Ascending aorta (tissue), 2 donors: Measurements from ENCODE around the gene LAMA3. TPM values are rescaled to one million over a fixed set of nuclear protein-coding genes. Genes with fewer than 3 reads are reported as not detected.

Experiments used
- DNase-seq, 2 donors: peaks; one replicate each; pipeline ENCODE4 v3.0.0-alpha.2; 2019; ENCODE audit warnings: low spot score in 2 of 2
- H3K27ac ChIP-seq, 2 donors: fragments of 200-600 bp; sonication (generic); one replicate each; pipeline ENCODE4 v1.5.1; 2016 to 2017; ENCODE audit warnings: mild to moderate bottlenecking in 1 of 2
- H3K27me3 ChIP-seq: fragments of 200-600 bp; sonication (generic); one replicate; pipeline ENCODE4 v1.5.1; 2017
- H3K36me3 ChIP-seq, 2 donors: fragments of 200-600 bp; sonication (generic); one replicate each; pipeline ENCODE4 v1.5.1; 2016
- H3K4me1 ChIP-seq, 2 donors: fragments of 200-600 bp; sonication (generic); one replicate each; pipeline ENCODE4 v1.5.1; 2016 to 2017; ENCODE audit warnings: mild to moderate bottlenecking in 1 of 2
- H3K4me3 ChIP-seq, 2 donors: fragments of 200-600 bp; sonication (generic); one replicate each; pipeline ENCODE4 v1.5.1; 2016 to 2017; ENCODE audit warnings: mild to moderate bottlenecking in 1 of 2
- H3K9me3 ChIP-seq, 2 donors: fragments of 200-600 bp; sonication (generic); one replicate each; pipeline ENCODE4 v1.5.1; 2016
- CTCF ChIP-seq, 3 experiments: fragments of 200-600 bp in 2 of 3; fragments of 450-650 bp in 1 of 3; sonication (generic) in 2 of 3; IDR thresholded peaks; one replicate each; pipeline ENCODE4 v1.5.1; 2016 to 2019; ENCODE audit warnings: antibody characterized with exemption in 3 of 3, mild to moderate bottlenecking in 1 of 3, moderate library complexity in 1 of 3
- intact Hi-C: fragments of 100-400 bp; cut with DNase I; formaldehyde crosslinking; loops from one replicate; pipeline ENCODE4 v1.15.1; 2023
- total RNA-seq: library from RNA; depleted of rRNA; stranded (reverse); fragments of >200 nt; gene quantifications from one replicate; pipeline ENCODE4 v1.1.0, GENCODE V29; 2016

The LAMA3 gene
- total RNA-seq, 1 donor from 2014 or later = 27.2 TPM

- H3K36me3 ChIP-seq = no peaks in the 10 kb centered on the region
- no peak for TF ChIP-seq CTCF (IDR thresholded peaks at IDR 0.05)
- peaks cover 0 to 6% of the 10 kb centered on the region in 2 donors for H3K9me3 ChIP-seq
- no peak overlapping the region for H3K4me3 ChIP-seq
- intact Hi-C loops = no loop called here
- H3K27me3 ChIP-seq = no peaks in the 10 kb centered on the region
- DNase-seq = no peak
- no peaks in the 10 kb centered on the region for H3K4me1 ChIP-seq
- H3K27ac ChIP-seq = no peak overlapping the region
Observed at GRCh38 chr18:23702606-23703005, 13.4 kb downstream of the LAMA3 start.

GRCh38 chr18:23703057-23703986, 14.1 kb downstream of the LAMA3 start:
- no peak for DNase-seq
- H3K4me1 ChIP-seq = no peaks in the 10 kb centered on the region
- no peaks in the 10 kb centered on the region for H3K27me3 ChIP-seq
- no peak overlapping the region for H3K4me3 ChIP-seq
- intact Hi-C loops = no loop called here
- H3K27ac ChIP-seq = no peak overlapping the region
- peak in 1 of 3 experiments; percentile 26 for TF ChIP-seq CTCF (IDR thresholded peaks at IDR 0.05)
- no peaks in the 10 kb centered on the region for H3K36me3 ChIP-seq
- peaks cover 0 to 6% of the 10 kb centered on the region in 2 donors for H3K9me3 ChIP-seq

- intact Hi-C loops = no loop called here
- Histone ChIP-seq H3K4me3 (no peak overlapping the region), H3K27ac (no peak overlapping the region), H3K36me3 (no peaks in the 10 kb centered on the region), H3K27me3 (no peaks in the 10 kb centered on the region), H3K9me3 (peaks cover 0 to 6% of the 10 kb centered on the region in 2 donors), H3K4me1 (no peaks in the 10 kb centered on the region)
- DNase-seq = no peak
- TF ChIP-seq CTCF (IDR thresholded peaks at IDR 0.05) = no peak
Observed at GRCh38 chr18:23703987-23704384, 14.7 kb downstream of the LAMA3 start.

GRCh38 chr18:23704806-23705205, 15.6 kb downstream of the LAMA3 start:
- no peaks in the 10 kb centered on the region for H3K27me3 ChIP-seq
- peaks cover 0 to 6% of the 10 kb centered on the region in 2 donors for H3K9me3 ChIP-seq
- intact Hi-C loops = no loop called here
- H3K4me3 ChIP-seq = no peak overlapping the region
- H3K27ac ChIP-seq = no peak overlapping the region
- TF ChIP-seq CTCF (IDR thresholded peaks at IDR 0.05) = no peak
- DNase-seq = no peak
- no peaks in the 10 kb centered on the region for H3K36me3 ChIP-seq
- no peaks in the 10 kb centered on the region for H3K4me1 ChIP-seq

GRCh38 chr18:23706971-23707640, 17.9 kb downstream of the LAMA3 start:
- no peaks in the 10 kb centered on the region for H3K4me1 ChIP-seq
- intact Hi-C loops = no loop called here
- no peak for TF ChIP-seq CTCF (IDR thresholded peaks at IDR 0.05)
- no peaks in the 10 kb centered on the region for H3K27me3 ChIP-seq
- H3K4me3 ChIP-seq = no peak overlapping the region
- peaks cover 0 to 6% of the 10 kb centered on the region in 2 donors for H3K9me3 ChIP-seq
- no peaks in the 10 kb centered on the region for H3K36me3 ChIP-seq
- no peak for DNase-seq
- H3K27ac ChIP-seq = no peak overlapping the region
